GM12878 (cell line): ENCODE results near the gene GSTM2. TPM values are rescaled to one million over a fixed set of nuclear protein-coding genes. Genes with fewer than 3 reads are reported as not detected.

ENCODE experiments used
- BACH1 ChIP-seq: fragments of 450-650 bp; IDR thresholded peaks from 2 replicates; pipeline ENCODE4 v1.6.1; 2017; ENCODE audit warnings: mild to moderate bottlenecking, borderline replicate concordance
- CBFB ChIP-seq: IDR thresholded peaks from 2 replicates; pipeline ENCODE4 v1.6.1; 2016; ENCODE audit warnings: antibody characterized with exemption, low read depth
- CREM ChIP-seq: IDR thresholded peaks from 2 replicates; pipeline ENCODE4 v1.6.1; 2014; ENCODE audit warnings: antibody characterized with exemption, low read depth
- EGR1 ChIP-seq, 2 experiments: IDR thresholded peaks; 1 replicate in 1 of 2; 2 replicates in 1 of 2; pipeline ENCODE4 v1.6.1; 2011 to 2012; ENCODE audit warnings: low read depth in 2 of 2, low read length in 2 of 2, borderline replicate concordance in 1 of 2, mild to moderate bottlenecking in 1 of 2, moderate library complexity in 1 of 2
- ETV6 ChIP-seq, 2 experiments: fragments of 450-650 bp in 1 of 2; IDR thresholded peaks in 1 of 2; conservative IDR thresholded peaks in 1 of 2; 2 replicates each; pipeline ENCODE4 v1.6.1; 2014; ENCODE audit warnings: antibody characterized with exemption in 1 of 2, borderline replicate concordance in 1 of 2, low read depth in 1 of 2, mild to moderate bottlenecking in 1 of 2, moderate library complexity in 1 of 2
- IRF5 ChIP-seq: fragments of 450-650 bp; IDR thresholded peaks from 2 replicates; pipeline ENCODE4 v1.6.1; 2017; ENCODE audit warnings: borderline replicate concordance
- JUND ChIP-seq: IDR thresholded peaks from 2 replicates; pipeline ENCODE4 v1.6.1; 2012; ENCODE audit warnings: low read depth, mild to moderate bottlenecking, low read length, improper control_type of control experiment, moderate library complexity
- MEF2A ChIP-seq: IDR thresholded peaks from 2 replicates; pipeline ENCODE4 v1.6.1; 2011; ENCODE audit warnings: low read depth, mild to moderate bottlenecking, low read length, moderate library complexity; ENCODE audit not compliant: insufficient read depth
- MEF2B ChIP-seq: fragments of 450-650 bp; IDR thresholded peaks from 2 replicates; pipeline ENCODE4 v1.6.1; 2018; ENCODE audit warnings: mild to moderate bottlenecking, moderate library complexity; ENCODE audit not compliant: partially characterized antibody, poor library complexity, severe bottlenecking
- MYB ChIP-seq: fragments of 150-350 bp; IDR thresholded peaks from 2 replicates; pipeline ENCODE4 v1.6.1; 2014; ENCODE audit warnings: mild to moderate bottlenecking, low read depth, low read length, borderline replicate concordance
- NR2F1 ChIP-seq: fragments of 450-650 bp; conservative IDR thresholded peaks from 2 replicates; pipeline ENCODE4 v1.6.1; 2017; ENCODE audit warnings: mild to moderate bottlenecking
- SMAD1 ChIP-seq: fragments of 450-650 bp; IDR thresholded peaks from 2 replicates; pipeline ENCODE4 v1.6.1; 2018; ENCODE audit warnings: mild to moderate bottlenecking, low read depth; ENCODE audit not compliant: partially characterized antibody
- SMAD5 ChIP-seq: IDR thresholded peaks from 2 replicates; pipeline ENCODE4 v1.6.1; 2016; ENCODE audit warnings: antibody characterized with exemption, low read depth
- SREBF1 ChIP-seq: IDR thresholded peaks from 2 replicates; pipeline ENCODE4 v1.6.1; 2012; ENCODE audit warnings: mild to moderate bottlenecking, low read length
- YBX1 ChIP-seq: fragments of 450-650 bp; IDR thresholded peaks from 2 replicates; pipeline ENCODE4 v1.6.1; 2016; ENCODE audit warnings: antibody characterized with exemption
- ZNF622 ChIP-seq: fragments of 450-650 bp; IDR thresholded peaks from 2 replicates; pipeline ENCODE4 v1.6.1; 2017; ENCODE audit warnings: mild to moderate bottlenecking, inconsistent platforms
- ZSCAN29 ChIP-seq: fragments of 450-650 bp; IDR thresholded peaks from 2 replicates; pipeline ENCODE4 v1.6.1; 2017; ENCODE audit warnings: mild to moderate bottlenecking, moderate library complexity
- polyA plus RNA-seq, 11 experiments: library from polyadenylated mRNA; depleted of rRNA in 4 of 11; unstranded in 6 of 11; stranded (reverse) in 5 of 11; fragments of >200 nt; fragmentation: Nextera tagmentation in 4 of 11; fragmentation: Illumina TruSeq in 1 of 11; extraction: Ambion mirVana in 4 of 11; extraction: Trizol in 1 of 11; gene quantifications; 1 replicate in 1 of 11; 2 replicates in 10 of 11; pipeline versions ENCODE4 v1.2.1 to v1.2.3, GENCODE V29; 2011 to 2016; ENCODE audit warnings: inconsistent platforms in 2 of 11, missing spikeins in 2 of 11, low read depth in 1 of 11
- total RNA-seq, 4 experiments: library from RNA; depleted of rRNA in 3 of 4; stranded (reverse); fragments of >200 nt in 3 of 4; fragmentation: Illumina TruSeq in 1 of 4; extraction: Trizol in 1 of 4; gene quantifications; 2 replicates each; pipeline versions ENCODE4 v1.2.1 to v1.2.3, GENCODE V29; 2013 to 2021
- TF ChIP-seq, protein P1 (sequence below), 3 experiments: IDR thresholded peaks in 2 of 3; conservative IDR thresholded peaks in 1 of 3; 2 replicates each; pipeline ENCODE4 v1.5.1; 2011; ENCODE audit warnings: low read depth in 3 of 3, low read length in 3 of 3, mild to moderate bottlenecking in 3 of 3, control low read depth in 2 of 3, moderate library complexity in 2 of 3, inconsistent platforms in 1 of 3, mixed read lengths in 1 of 3; ENCODE audit not compliant: control insufficient read depth in 2 of 3, insufficient read depth in 1 of 3; ENCODE audit errors: extremely low read depth in 1 of 3
- TF ChIP-seq, protein P2 (sequence below): fragments of 450-650 bp; formaldehyde crosslinking; IDR thresholded peaks from 2 replicates; pipeline ENCODE4 v1.5.0; 2022; ENCODE audit warnings: mild to moderate bottlenecking, missing genetic modification characterization

Gene GSTM2
- total and polyA plus RNA-seq, 10 of the 15 experiments (the other 5 are each of a cell fraction or from before 2014, with no cell fraction given): 8.3 to 32.3 (median 20.2) TPM

- no peak for TF ChIP-seq ETV6 (conservative IDR thresholded peaks at IDR 0.05 in 1 of 2, IDR thresholded peaks at IDR 0.05 in 1 of 2; ENCODE audit: borderline replicate concordance in 1 of 2, low read depth in 1 of 2)
- TF ChIP-seq SMAD5: peak; percentile 84
- no peak for TF ChIP-seq CREM
- TF ChIP-seq MEF2B: peak; percentile 72
- TF ChIP-seq MYB: no peak
- TF ChIP-seq CBFB: 0 out of 2 replicates have a peak, but pooled peaks have one; percentile 27
- peak; percentile 63 for TF ChIP-seq NR2F1
- TF ChIP-seq YBX1: no peak
- TF ChIP-seq JUND: no peak
- TF ChIP-seq IRF5: no peak
- TF ChIP-seq ZSCAN29: no peak
- no peak for TF ChIP-seq BACH1
- TF ChIP-seq MEF2A: no peak
- TF ChIP-seq, protein P1, sequence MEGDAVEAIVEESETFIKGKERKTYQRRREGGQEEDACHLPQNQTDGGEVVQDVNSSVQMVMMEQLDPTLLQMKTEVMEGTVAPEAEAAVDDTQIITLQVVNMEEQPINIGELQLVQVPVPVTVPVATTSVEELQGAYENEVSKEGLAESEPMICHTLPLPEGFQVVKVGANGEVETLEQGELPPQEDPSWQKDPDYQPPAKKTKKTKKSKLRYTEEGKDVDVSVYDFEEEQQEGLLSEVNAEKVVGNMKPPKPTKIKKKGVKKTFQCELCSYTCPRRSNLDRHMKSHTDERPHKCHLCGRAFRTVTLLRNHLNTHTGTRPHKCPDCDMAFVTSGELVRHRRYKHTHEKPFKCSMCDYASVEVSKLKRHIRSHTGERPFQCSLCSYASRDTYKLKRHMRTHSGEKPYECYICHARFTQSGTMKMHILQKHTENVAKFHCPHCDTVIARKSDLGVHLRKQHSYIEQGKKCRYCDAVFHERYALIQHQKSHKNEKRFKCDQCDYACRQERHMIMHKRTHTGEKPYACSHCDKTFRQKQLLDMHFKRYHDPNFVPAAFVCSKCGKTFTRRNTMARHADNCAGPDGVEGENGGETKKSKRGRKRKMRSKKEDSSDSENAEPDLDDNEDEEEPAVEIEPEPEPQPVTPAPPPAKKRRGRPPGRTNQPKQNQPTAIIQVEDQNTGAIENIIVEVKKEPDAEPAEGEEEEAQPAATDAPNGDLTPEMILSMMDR (IDR thresholded peaks at IDR 0.05 in 2 of 3, conservative IDR thresholded peaks at IDR 0.05 in 1 of 3; ENCODE audit: control insufficient read depth in 2 of 3, extremely low read depth in 1 of 3, insufficient read depth in 1 of 3, low read depth in 3 of 3, low read length in 3 of 3): no peak
- TF ChIP-seq SMAD1: peak; percentile 58
- TF ChIP-seq EGR1 (IDR thresholded peaks at IDR 0.05; ENCODE audit: borderline replicate concordance in 1 of 2, low read depth in 2 of 2, low read length in 2 of 2): peak in 1 of 2 experiments; percentile 72; a peak in 2 of 3 replicates
- TF ChIP-seq, protein P2, sequence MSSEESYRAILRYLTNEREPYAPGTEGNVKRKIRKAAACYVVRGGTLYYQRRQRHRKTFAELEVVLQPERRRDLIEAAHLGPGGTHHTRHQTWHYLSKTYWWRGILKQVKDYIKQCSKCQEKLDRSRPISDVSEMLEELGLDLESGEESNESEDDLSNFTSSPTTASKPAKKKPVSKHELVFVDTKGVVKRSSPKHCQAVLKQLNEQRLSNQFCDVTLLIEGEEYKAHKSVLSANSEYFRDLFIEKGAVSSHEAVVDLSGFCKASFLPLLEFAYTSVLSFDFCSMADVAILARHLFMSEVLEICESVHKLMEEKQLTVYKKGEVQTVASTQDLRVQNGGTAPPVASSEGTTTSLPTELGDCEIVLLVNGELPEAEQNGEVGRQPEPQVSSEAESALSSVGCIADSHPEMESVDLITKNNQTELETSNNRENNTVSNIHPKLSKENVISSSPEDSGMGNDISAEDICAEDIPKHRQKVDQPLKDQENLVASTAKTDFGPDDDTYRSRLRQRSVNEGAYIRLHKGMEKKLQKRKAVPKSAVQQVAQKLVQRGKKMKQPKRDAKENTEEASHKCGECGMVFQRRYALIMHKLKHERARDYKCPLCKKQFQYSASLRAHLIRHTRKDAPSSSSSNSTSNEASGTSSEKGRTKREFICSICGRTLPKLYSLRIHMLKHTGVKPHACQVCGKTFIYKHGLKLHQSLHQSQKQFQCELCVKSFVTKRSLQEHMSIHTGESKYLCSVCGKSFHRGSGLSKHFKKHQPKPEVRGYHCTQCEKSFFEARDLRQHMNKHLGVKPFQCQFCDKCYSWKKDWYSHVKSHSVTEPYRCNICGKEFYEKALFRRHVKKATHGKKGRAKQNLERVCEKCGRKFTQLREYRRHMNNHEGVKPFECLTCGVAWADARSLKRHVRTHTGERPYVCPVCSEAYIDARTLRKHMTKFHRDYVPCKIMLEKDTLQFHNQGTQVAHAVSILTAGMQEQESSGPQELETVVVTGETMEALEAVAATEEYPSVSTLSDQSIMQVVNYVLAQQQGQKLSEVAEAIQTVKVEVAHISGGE (CRISPR knock-in tag): no peak
- TF ChIP-seq SREBF1: no peak
- no peak for TF ChIP-seq ZNF622
Measured at GRCh38 chr1:109619576-109620400, 48.1 kb upstream of the GSTM2 start, which contains the start of the genes AMPD2 and GNAT2 (continued).
